Ovary (tissue), 3 donors: ENCODE data around the gene KRTAP4-12.

Experiments
- CTCF ChIP-seq, 3 donors: fragments of 450-650 bp in 2 of 3; fragments of 200-600 bp in 1 of 3; IDR thresholded peaks; one replicate each; pipeline versions ENCODE4 v1.5.1 to v1.8.0; 2016 to 2022; ENCODE audit warnings: antibody characterized with exemption in 3 of 3, mild to moderate bottlenecking in 1 of 3
- POLR2A ChIP-seq: fragments of 450-650 bp; IDR thresholded peaks from one replicate; pipeline ENCODE4 v1.6.1; 2017; ENCODE audit warnings: antibody characterized with exemption, mild to moderate bottlenecking, moderate library complexity
- donor health status: DM: no; HTN: no; CAD: no.

DNA sequence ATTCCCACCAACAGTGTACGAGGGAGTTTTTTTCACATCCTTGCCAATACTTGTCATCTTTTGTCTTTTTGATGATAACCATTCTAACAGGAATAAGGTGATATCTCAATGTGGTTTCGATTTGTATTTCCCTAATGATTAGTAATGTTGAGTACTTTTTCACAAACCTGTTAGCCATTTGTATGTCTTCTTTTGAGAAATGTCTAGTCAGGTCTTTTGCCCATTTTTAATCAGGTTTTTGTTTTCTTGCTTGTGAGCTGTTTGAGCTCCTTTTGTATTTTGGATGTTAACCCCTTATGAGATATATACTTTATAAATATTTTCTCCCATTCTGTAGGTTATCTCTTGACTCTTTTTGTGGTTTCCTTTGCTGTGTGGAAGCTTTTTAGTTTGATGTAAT, 27.5 kb upstream of the KRTAP4-12 start:
- TF ChIP-seq CTCF (IDR thresholded peaks at IDR 0.05) (no peak), POLR2A (no peak)
